Heart left ventricle (tissue), 16 donors: ENCODE data around the gene CDC42EP4. TPM values are rescaled to one million over a fixed set of nuclear protein-coding genes. Genes with fewer than 3 reads are reported as not detected.

Experiments
- ATAC-seq, 4 donors: fragments of 200-7000 bp; cut with Tn5 transposase; one replicate each; pipeline ENCODE4 v1.9.1; 2020 to 2022; ENCODE audit warnings: moderate library complexity in 4 of 4, mild to moderate bottlenecking in 3 of 4, moderate number of reproducible peaks in 1 of 4
- DNase-seq, 5 donors: peaks; one replicate each; pipeline ENCODE4 v3.0.0-alpha.2; 2020
- H3K27ac ChIP-seq, 12 donors: fragments of 200-600 bp; sonication (generic) in 4 of 12; one replicate each; pipeline versions ENCODE4 v1.5.0 to v1.8.0; 2016 to 2022; ENCODE audit warnings: mild to moderate bottlenecking in 2 of 12
- H3K27me3 ChIP-seq, 9 donors: fragments of 200-600 bp; sonication (generic) in 2 of 9; one replicate each; pipeline versions ENCODE4 v1.5.1 to v1.8.0; 2016 to 2022; ENCODE audit warnings: mild to moderate bottlenecking in 3 of 9
- H3K36me3 ChIP-seq, 9 donors: fragments of 200-600 bp; sonication (generic) in 2 of 9; one replicate each; pipeline versions ENCODE4 v1.5.0 to v1.8.0; 2018 to 2022; ENCODE audit warnings: mild to moderate bottlenecking in 2 of 9
- H3K4me1 ChIP-seq, 12 donors: fragments of 200-600 bp; sonication (generic) in 4 of 12; one replicate each; pipeline versions ENCODE4 v1.5.0 to v1.8.0; 2016 to 2022; ENCODE audit warnings: mild to moderate bottlenecking in 3 of 12
- H3K4me3 ChIP-seq, 12 donors: fragments of 200-600 bp; sonication (generic) in 4 of 12; one replicate each; pipeline versions ENCODE4 v1.5.0 to v1.8.0; 2017 to 2022; ENCODE audit warnings: mild to moderate bottlenecking in 9 of 12, moderate library complexity in 4 of 12
- H3K9me3 ChIP-seq, 12 donors: fragments of 200-600 bp; sonication (generic) in 4 of 12; one replicate each; pipeline versions ENCODE4 v1.5.0 to v1.8.0; 2016 to 2022; ENCODE audit warnings: mild to moderate bottlenecking in 1 of 12
- POLR2A ChIP-seq, 2 donors: fragments of 450-650 bp; IDR thresholded peaks; one replicate each; pipeline ENCODE4 v1.6.1; 2017; ENCODE audit warnings: antibody characterized with exemption in 2 of 2, mild to moderate bottlenecking in 2 of 2, moderate library complexity in 2 of 2
- WGBS, 4 donors: extraction: QIAGEN DNeasy Blood & Tissue Kit in 2 of 4; methylation state at CpG; one replicate each; pipeline versions ENCODE4 v1.1.5 to v1.1.7; 2013 to 2018; 5-methylcytosine and 5-hydroxymethylcytosine counted together
- intact Hi-C, 10 donors: fragments of 100-400 bp; cut with DNase I; formaldehyde crosslinking; loops; one replicate each; pipeline versions ENCODE4 v1.11.1 to v1.14.2; 2022
- polyA plus RNA-seq, 2 donors: library from polyadenylated mRNA; stranded (reverse); fragments of 200-250 nt; gene quantifications; one replicate each; pipeline ENCODE4 v1.2.3, GENCODE V29; 2013
- total RNA-seq, 9 donors: library from RNA; depleted of rRNA in 2 of 9; stranded (reverse); fragments of >200 nt in 2 of 9; fragmentation: NEBNext Ultra II Directional in 3 of 9; extraction: Animal tissue kit (Norgen Biotek cat#: 25700) in 3 of 9; gene quantifications; one replicate each; pipeline versions ENCODE4 v1.1.0 to v1.2.4, GENCODE V29; 2016 to 2023
- TF ChIP-seq, protein P1 (sequence below), 12 donors: fragments of 200-600 bp; sonication (generic) in 4 of 12; IDR thresholded peaks; one replicate each; pipeline versions ENCODE4 v1.5.0 to v1.8.0; 2018 to 2022; ENCODE audit warnings: antibody characterized with exemption in 12 of 12, mild to moderate bottlenecking in 5 of 12
- donor health status: ischemic (EF 13 %, LVEDD 7.1; RV severe dilation, severe dysfunction).
- donor health status: healthy with polysubstance abuse.
- donor health status: DM: no; HTN: yes; CAD: no.
- donor health status: DM: no; HTN: no; CAD: no.
- donor health status: ischemic (EF 25% LVEDD 6.9; RV normal size, moderate dysfunction).
- donor health status: ischemic (EF 25% LVEDD 5.7; RV mildly dilated, moderate dysfunction).
- donor health status: healthy.
- donor health status: DM: yes; HTN: yes; CAD: no.
- donor health status: ischemic (EF 35%, LVEDD 5.7; RV mildly dilated, moderate dysfunction).
- donor health status: nonischemic (EF 11% LVEDD 7.7; RV severe dilation, severe dysfunction).
- donor health status: DM: yes; HTN: yes; CAD: no.
- donor health status: PGD.
- donor health status: ischemic (EF 29% LVEDD 5.4; RV normal size, mild dysfunction).
- donor health status: nonischemic (EF 23%, LVEDD 6.1; RV moderate dilation, normal function).

CDC42EP4 gene
- total and polyA plus RNA-seq, 11 donors, result 18.6 to 103 (median 37.5) TPM

DNA sequence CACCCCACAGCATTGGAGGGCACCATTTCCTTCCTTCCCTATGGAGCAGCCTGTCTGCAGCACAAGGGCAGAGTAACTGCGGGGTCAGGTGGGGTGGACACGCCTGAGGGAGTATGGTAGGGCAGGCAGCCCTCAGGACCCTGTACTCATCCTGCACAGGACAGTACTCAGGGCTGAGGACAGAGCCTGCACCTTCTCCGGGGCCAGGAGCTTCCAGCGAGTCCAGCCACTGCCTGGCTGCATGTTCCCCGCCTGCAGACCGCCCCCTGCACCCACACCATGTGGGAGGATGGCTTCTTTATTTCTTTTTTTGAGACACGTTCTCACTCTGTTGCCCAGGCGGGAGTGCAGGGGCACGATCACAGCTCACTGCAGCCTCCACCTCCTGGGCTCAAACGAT, 47.6 kb upstream of the CDC42EP4 start:
- intact Hi-C loops, result loop anchor here in 2 of 10 donors (5.0 kb wide), 1 partner anchor 37 kb away; no protein-coding TSS in a partner anchor
- DNase-seq (no peak), ATAC-seq (peak in 1 of 4 donors; percentile 3)
- Histone ChIP-seq H3K4me1 (peaks cover 0 to 41% (median 9%) of the 10 kb centered on the region in 12 donors), H3K9me3 (no peaks in the 10 kb centered on the region), H3K27me3 (no peaks in the 10 kb centered on the region), H3K36me3 (no peaks in the 10 kb centered on the region), H3K27ac (peak overlapping the region in 2 of 12 donors; percentile 24 to 28), H3K4me3 (no peak overlapping the region)
- TF ChIP-seq POLR2A (IDR thresholded peaks at IDR 0.05), result no peak
- TF ChIP-seq, protein P1, sequence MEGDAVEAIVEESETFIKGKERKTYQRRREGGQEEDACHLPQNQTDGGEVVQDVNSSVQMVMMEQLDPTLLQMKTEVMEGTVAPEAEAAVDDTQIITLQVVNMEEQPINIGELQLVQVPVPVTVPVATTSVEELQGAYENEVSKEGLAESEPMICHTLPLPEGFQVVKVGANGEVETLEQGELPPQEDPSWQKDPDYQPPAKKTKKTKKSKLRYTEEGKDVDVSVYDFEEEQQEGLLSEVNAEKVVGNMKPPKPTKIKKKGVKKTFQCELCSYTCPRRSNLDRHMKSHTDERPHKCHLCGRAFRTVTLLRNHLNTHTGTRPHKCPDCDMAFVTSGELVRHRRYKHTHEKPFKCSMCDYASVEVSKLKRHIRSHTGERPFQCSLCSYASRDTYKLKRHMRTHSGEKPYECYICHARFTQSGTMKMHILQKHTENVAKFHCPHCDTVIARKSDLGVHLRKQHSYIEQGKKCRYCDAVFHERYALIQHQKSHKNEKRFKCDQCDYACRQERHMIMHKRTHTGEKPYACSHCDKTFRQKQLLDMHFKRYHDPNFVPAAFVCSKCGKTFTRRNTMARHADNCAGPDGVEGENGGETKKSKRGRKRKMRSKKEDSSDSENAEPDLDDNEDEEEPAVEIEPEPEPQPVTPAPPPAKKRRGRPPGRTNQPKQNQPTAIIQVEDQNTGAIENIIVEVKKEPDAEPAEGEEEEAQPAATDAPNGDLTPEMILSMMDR (IDR thresholded peaks at IDR 0.05), result no peak
- 84 to 95% (median 91%) methylated on average over 8 to 10 of the region's 10 CpGs for WGBS, 4 donors

DNA sequence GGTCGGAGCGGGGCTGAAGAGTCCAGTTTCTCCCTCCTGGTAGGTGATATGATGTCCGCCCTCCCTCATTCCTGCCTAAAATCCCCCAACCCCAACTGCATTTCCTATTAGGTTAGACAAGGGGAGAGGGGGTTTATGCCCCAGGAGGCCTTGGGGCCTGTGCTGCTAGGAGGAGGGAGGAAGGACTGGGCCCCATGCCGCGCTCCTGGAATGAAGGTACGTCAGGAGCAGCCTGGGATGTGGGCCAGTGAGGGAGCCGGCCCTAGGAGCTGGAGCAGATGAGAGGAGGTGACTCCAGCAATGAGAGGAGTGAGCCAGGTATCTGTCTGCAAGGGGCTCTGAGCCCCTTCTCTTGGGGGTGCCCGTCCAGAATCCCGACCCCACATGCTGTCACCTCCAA, 46.9 kb upstream of the CDC42EP4 start:
- H3K4me3 ChIP-seq, result no peak overlapping the region
- ATAC-seq, result peak in 3 of 4 donors; percentile 16 to 64 (median 30)
- TF ChIP-seq, protein P1 (IDR thresholded peaks at IDR 0.05), result no peak
- no peak for TF ChIP-seq POLR2A (IDR thresholded peaks at IDR 0.05)

DNA sequence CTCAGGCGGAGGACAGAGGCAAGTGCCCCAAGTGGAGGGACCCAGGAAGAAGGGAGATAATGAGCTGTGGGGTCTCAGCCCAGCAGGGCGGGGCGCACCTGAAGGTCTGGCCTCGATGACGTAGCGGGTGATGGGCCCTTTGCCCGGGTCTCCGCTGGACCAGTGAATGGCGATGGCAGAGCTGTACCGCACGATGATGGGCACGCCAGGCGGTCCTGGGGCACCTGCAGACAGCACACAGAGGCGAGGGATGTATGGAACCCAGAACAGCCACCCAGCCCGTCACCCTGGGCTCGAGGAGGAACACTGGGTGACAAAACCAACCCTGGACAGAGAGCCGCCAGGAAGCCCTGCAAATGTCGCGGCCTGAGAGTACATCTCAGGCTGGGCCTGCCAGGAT, 46.2 kb upstream of the CDC42EP4 start:
- H3K4me1 ChIP-seq, result peaks cover 0 to 41% (median 9%) of the 10 kb centered on the region in 12 donors
- no peaks in the 10 kb centered on the region for H3K27me3 ChIP-seq
- TF ChIP-seq, protein P1 (IDR thresholded peaks at IDR 0.05), result no peak
- TF ChIP-seq POLR2A (IDR thresholded peaks at IDR 0.05), result no peak
- intact Hi-C loops, result loop anchor here in 2 of 10 donors (5.0 kb wide), 1 partner anchor 36 kb away; no protein-coding TSS in a partner anchor
- no peak for DNase-seq
- peak overlapping the region in 2 of 12 donors; percentile 41 to 82 for H3K27ac ChIP-seq
- ATAC-seq, result no peak
- H3K9me3 ChIP-seq, result no peaks in the 10 kb centered on the region
- 95 to 97% (median 97%) methylated on average over 18 to 19 of the region's 19 CpGs for WGBS, 4 donors
- no peak overlapping the region for H3K4me3 ChIP-seq
- no peaks in the 10 kb centered on the region for H3K36me3 ChIP-seq

More for the DNA sequence above, 46.9 kb upstream of the CDC42EP4 start:
- DNase-seq, result peak in 2 of 5 donors; percentile 56 to 57
- H3K9me3 ChIP-seq, result no peaks in the 10 kb centered on the region
- H3K27me3 ChIP-seq, result no peaks in the 10 kb centered on the region
- peak overlapping the region in 1 of 12 donors; percentile 28 for H3K27ac ChIP-seq
- intact Hi-C loops, result loop anchor here in 2 of 10 donors (5.0 kb wide), 1 partner anchor 36 kb away; no protein-coding TSS in a partner anchor
- whole genome bisulfite sequencing, 4 donors, result 87 to 94% (median 90%) methylated on average over 7 to 9 of the region's 9 CpGs
- no peaks in the 10 kb centered on the region for H3K36me3 ChIP-seq
- peaks cover 0 to 41% (median 9%) of the 10 kb centered on the region in 12 donors for H3K4me1 ChIP-seq

DNA sequence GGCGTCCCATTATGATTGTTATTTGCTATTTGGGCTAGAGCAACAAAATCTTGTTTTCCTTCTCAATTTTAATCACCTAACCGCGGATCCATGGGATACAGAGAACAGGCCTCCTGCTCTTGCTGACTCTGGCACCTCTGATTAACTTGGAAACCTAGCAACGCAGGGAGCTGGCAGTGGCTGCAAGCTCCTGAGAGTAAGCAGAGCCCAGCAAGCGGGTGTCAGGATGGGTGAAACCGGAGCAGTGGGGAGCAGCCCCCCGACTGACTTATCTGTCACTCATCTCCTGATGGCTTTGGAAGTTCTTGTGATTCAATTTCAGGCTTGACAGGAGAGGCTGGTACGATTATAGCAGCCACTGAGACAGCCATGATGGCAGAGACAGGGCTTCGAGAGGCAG, 45.5 kb upstream of the CDC42EP4 start:
- H3K4me3 ChIP-seq, result no peak overlapping the region
- no peak for TF ChIP-seq POLR2A (IDR thresholded peaks at IDR 0.05)
- TF ChIP-seq, protein P1 (IDR thresholded peaks at IDR 0.05), result no peak
- no peaks in the 10 kb centered on the region for H3K27me3 ChIP-seq
- H3K9me3 ChIP-seq, result no peaks in the 10 kb centered on the region
- ATAC-seq (peak; percentile 52 to 77 (median 70)), DNase-seq (peak in 2 of 5 donors; percentile 66 to 69)
- H3K27ac ChIP-seq, result peak overlapping the region in 4 of 12 donors; percentile 20 to 82 (median 44)
- H3K4me1 ChIP-seq, result peaks cover 0 to 41% (median 9%) of the 10 kb centered on the region in 12 donors
- H3K36me3 ChIP-seq, result no peaks in the 10 kb centered on the region
- 42 to 68% (median 67%) methylated on average over 8 to 9 of the region's 9 CpGs for WGBS, 4 donors
- intact Hi-C loops, result loop anchor here in 2 of 10 donors (5.0 kb wide), 1 partner anchor 35 kb away; no protein-coding TSS in a partner anchor
